SK-N-SH treated with all-trans-retinoic acid at 6 μM for 48 hours (cell line): ENCODE measurements around the gene B4GALNT3.

ENCODE experiments used
- PATZ1 ChIP-seq: fragments of 250-450 bp; sonication (Bioruptor Pico); IDR thresholded peaks from 2 replicates; pipeline ENCODE4 v1.8.0; 2020; ENCODE audit warnings: mild to moderate bottlenecking, moderate library complexity, borderline replicate concordance
- POU6F1 ChIP-seq: fragments of 250-450 bp; sonication (Bioruptor Pico); IDR thresholded peaks from 2 replicates; pipeline ENCODE4 v1.8.0; 2021; ENCODE audit warnings: low read depth, mild to moderate bottlenecking, moderate library complexity, borderline replicate concordance
- RARB ChIP-seq: fragments of 250-450 bp; sonication (Bioruptor Pico); IDR thresholded peaks from 2 replicates; pipeline ENCODE4 v1.8.0; 2021; ENCODE audit warnings: mild to moderate bottlenecking, moderate library complexity
- TCF4 ChIP-seq: fragments of 250-450 bp; sonication (Bioruptor Pico); IDR thresholded peaks from 2 replicates; pipeline ENCODE4 v1.8.0; 2021; ENCODE audit warnings: mild to moderate bottlenecking, moderate library complexity, borderline replicate concordance
- ZC3H10 ChIP-seq: fragments of 250-450 bp; sonication (Bioruptor Pico); IDR thresholded peaks from 2 replicates; pipeline ENCODE4 v1.5.1; 2021; ENCODE audit warnings: mild to moderate bottlenecking, moderate library complexity
- ZFP3 ChIP-seq: fragments of 250-450 bp; sonication (Bioruptor Pico); IDR thresholded peaks from 2 replicates; pipeline ENCODE4 v1.5.0; 2020; ENCODE audit warnings: mild to moderate bottlenecking, moderate library complexity

DNA sequence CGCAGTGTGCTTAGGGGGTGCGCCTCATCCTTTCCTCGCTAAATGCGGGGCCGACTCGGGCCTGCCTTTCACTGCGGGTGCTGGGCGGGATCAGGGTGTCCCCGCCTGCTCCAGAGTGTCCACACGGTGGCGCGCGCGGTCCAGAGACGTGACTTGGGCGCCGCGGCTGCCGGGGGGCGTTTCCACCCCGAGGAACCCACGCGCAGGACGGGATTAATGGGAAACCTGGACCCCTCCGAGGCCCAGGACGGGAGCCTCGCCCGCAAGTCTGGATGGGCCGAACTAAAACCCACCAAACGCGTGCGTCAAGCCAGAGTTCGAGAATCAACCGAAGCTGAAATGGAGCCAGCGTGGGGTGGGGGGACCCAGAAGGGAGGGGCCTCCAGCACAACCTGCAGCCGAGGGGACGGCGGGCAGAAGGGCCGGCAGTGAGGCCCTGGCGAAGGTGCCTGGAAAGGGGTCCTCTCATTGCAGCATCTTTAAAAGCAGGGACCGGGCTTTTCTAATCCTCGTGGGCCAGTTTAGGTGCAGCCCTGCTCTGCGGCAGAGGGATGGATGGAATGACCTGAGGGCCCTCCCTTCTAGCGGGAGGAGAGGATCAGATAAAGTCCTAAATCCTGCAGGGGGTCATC is 110.2 kb downstream of the B4GALNT3 start:
- TF ChIP-seq ZFP3 (CRISPR knock-in tag): no peak
- no peak for TF ChIP-seq ZC3H10 (CRISPR knock-in tag)
- TF ChIP-seq POU6F1 (CRISPR knock-in tag): no peak
- TF ChIP-seq RARB (CRISPR knock-in tag): no peak
- TF ChIP-seq PATZ1: no peak
- no peak for TF ChIP-seq TCF4
